HEK293T (cell line): ENCODE results near the gene SGCE.

Source experiments
- ARNT ChIP-seq: fragments of 450-650 bp; IDR thresholded peaks from 2 replicates; pipeline ENCODE4 v1.6.1; 2017; ENCODE audit warnings: mild to moderate bottlenecking
- BHLHE40 ChIP-seq: fragments of 450-650 bp; IDR thresholded peaks from 2 replicates; pipeline ENCODE4 v1.6.1; 2016; ENCODE audit warnings: mild to moderate bottlenecking, moderate library complexity, borderline replicate concordance
- CTBP1 ChIP-seq: fragments of 450-650 bp; IDR thresholded peaks from 2 replicates; pipeline ENCODE4 v1.6.1; 2016; ENCODE audit warnings: borderline replicate concordance
- ELF4 ChIP-seq: fragments of 450-650 bp; IDR thresholded peaks from 2 replicates; pipeline ENCODE4 v1.6.1; 2017; ENCODE audit warnings: antibody characterized with exemption
- FOXA1 ChIP-seq: fragments of 450-650 bp; IDR thresholded peaks from 2 replicates; pipeline ENCODE4 v1.6.1; 2016; ENCODE audit warnings: mild to moderate bottlenecking
- FOXK2 ChIP-seq: fragments of 450-650 bp; IDR thresholded peaks from 2 replicates; pipeline ENCODE4 v1.6.1; 2016; ENCODE audit warnings: mild to moderate bottlenecking
- FOXM1 ChIP-seq: fragments of 450-650 bp; IDR thresholded peaks from 2 replicates; pipeline ENCODE4 v1.6.1; 2017; ENCODE audit warnings: mild to moderate bottlenecking, borderline replicate concordance
- HDGF ChIP-seq: fragments of 450-650 bp; IDR thresholded peaks from 2 replicates; pipeline ENCODE4 v1.6.1; 2017; ENCODE audit warnings: antibody characterized with exemption, borderline replicate concordance
- L3MBTL2 ChIP-seq: fragments of 450-650 bp; conservative IDR thresholded peaks from 2 replicates; pipeline ENCODE4 v1.6.1; 2016; ENCODE audit warnings: mild to moderate bottlenecking
- LEF1 ChIP-seq: fragments of 450-650 bp; IDR thresholded peaks from 2 replicates; pipeline ENCODE4 v1.6.1; 2017; ENCODE audit warnings: mild to moderate bottlenecking, borderline replicate concordance
- NFRKB ChIP-seq: fragments of 450-650 bp; IDR thresholded peaks from 2 replicates; pipeline ENCODE4 v1.6.1; 2016; ENCODE audit warnings: mild to moderate bottlenecking, moderate library complexity
- SP1 ChIP-seq: fragments of 450-650 bp; IDR thresholded peaks from 2 replicates; pipeline ENCODE4 v1.6.1; 2017
- SUZ12 ChIP-seq: fragments of 450-650 bp; IDR thresholded peaks from 2 replicates; pipeline ENCODE4 v1.6.1; 2016; ENCODE audit warnings: mild to moderate bottlenecking
- TF ChIP-seq, protein P1 (sequence below): fragments of 450-650 bp; IDR thresholded peaks from 2 replicates; pipeline ENCODE4 v1.6.1; 2016

DNA sequence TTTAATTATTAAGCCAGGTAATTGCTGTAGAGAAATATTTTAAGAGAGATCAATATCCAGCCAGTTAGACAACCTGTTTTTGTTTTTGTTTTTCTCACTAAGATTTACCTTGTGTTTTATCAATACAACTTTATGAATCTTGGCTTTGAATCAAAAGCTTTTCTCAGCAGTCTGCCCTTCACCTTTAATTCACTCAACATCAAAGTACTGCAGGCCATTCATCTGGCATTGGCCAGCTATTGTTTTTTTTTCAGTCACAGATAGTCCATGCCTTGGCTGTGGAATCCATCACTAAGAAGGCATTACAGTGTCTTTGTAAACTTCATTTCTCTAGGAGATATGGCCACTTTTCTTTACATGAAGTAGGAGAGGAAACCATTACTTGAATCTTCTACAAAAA lies 20.2 kb downstream of the SGCE start:
- TF ChIP-seq L3MBTL2 = no peak
- TF ChIP-seq SP1 = no peak
- TF ChIP-seq FOXA1 = no peak
- no peak for TF ChIP-seq HDGF
- TF ChIP-seq SUZ12 = no peak
- TF ChIP-seq, protein P1, sequence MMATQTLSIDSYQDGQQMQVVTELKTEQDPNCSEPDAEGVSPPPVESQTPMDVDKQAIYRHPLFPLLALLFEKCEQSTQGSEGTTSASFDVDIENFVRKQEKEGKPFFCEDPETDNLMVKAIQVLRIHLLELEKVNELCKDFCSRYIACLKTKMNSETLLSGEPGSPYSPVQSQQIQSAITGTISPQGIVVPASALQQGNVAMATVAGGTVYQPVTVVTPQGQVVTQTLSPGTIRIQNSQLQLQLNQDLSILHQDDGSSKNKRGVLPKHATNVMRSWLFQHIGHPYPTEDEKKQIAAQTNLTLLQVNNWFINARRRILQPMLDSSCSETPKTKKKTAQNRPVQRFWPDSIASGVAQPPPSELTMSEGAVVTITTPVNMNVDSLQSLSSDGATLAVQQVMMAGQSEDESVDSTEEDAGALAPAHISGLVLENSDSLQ = no peak
- TF ChIP-seq FOXM1 = no peak
- TF ChIP-seq NFRKB = no peak
- no peak for TF ChIP-seq BHLHE40
- TF ChIP-seq LEF1 = no peak
- TF ChIP-seq ELF4 = no peak
- no peak for TF ChIP-seq CTBP1
- TF ChIP-seq ARNT = no peak
- no peak for TF ChIP-seq FOXK2
